Neural cell (in vitro differentiated cells): ENCODE results near the gene TPSAB1. TPM values are rescaled to one million over a fixed set of nuclear protein-coding genes. Genes with fewer than 3 reads are reported as not detected.
"Not testable (repeated sequence)": the region's sequence is repeated elsewhere in the genome, so short reads cannot be mapped to it uniquely, and the experiment has no call there.

Experiments
- H2AFZ ChIP-seq: fragments of 200-600, 300-800 bp; sonication (generic), shearing (Covaris generic); 2 replicates; pipeline ENCODE4 v1.6.0; 2014; ENCODE audit warnings: low read depth, mild to moderate bottlenecking, antibody characterized with exemption, low read length, moderate library complexity
- H3F3A ChIP-seq: fragments of 200-600 bp; shearing (Covaris generic); 2 replicates; pipeline ENCODE4 v1.6.1; 2016; ENCODE audit warnings: mild to moderate bottlenecking, moderate library complexity, mixed read lengths, antibody characterized with exemption, low read length; ENCODE audit not compliant: insufficient read depth, poor library complexity, severe bottlenecking
- H3K27ac ChIP-seq: fragments of 200-600, 300-800 bp; sonication (generic), shearing (Covaris generic); 2 replicates; pipeline ENCODE4 v1.5.1; 2014; ENCODE audit warnings: mild to moderate bottlenecking, low read length, moderate library complexity
- H3K27me3 ChIP-seq: fragments of 300-800, 200-600 bp; sonication (generic), shearing (Covaris generic); 2 replicates; pipeline ENCODE4 v1.6.0; 2014; ENCODE audit warnings: mild to moderate bottlenecking, low read depth, low read length, moderate library complexity; ENCODE audit not compliant: insufficient read depth
- H3K36me3 ChIP-seq: fragments of 300-800, 200-600 bp; sonication (generic), shearing (Covaris generic); 2 replicates; pipeline ENCODE4 v1.5.1; 2014; ENCODE audit warnings: mild to moderate bottlenecking, antibody characterized with exemption, low read length, moderate library complexity; ENCODE audit not compliant: insufficient read depth
- H3K4me2 ChIP-seq: fragments of 300-800, 200-600 bp; sonication (generic), shearing (Covaris generic); 2 replicates; pipeline ENCODE4 v1.6.0; 2014; ENCODE audit warnings: mild to moderate bottlenecking, low read length
- H3K4me3 ChIP-seq: fragments of 300-800, 200-600 bp; sonication (generic), shearing (Covaris generic); 2 replicates; pipeline ENCODE4 v1.5.1; 2014; ENCODE audit warnings: mild to moderate bottlenecking, low read length, moderate library complexity
- H3K79me2 ChIP-seq: fragments of 200-600 bp; shearing (Covaris generic); replicated peaks from 2 replicates; pipeline ENCODE4 v1.6.0; 2014; ENCODE audit warnings: mild to moderate bottlenecking, low read length, moderate library complexity; ENCODE audit not compliant: insufficient read depth
- H3K9ac ChIP-seq: fragments of 300-800, 200-600 bp; sonication (generic), shearing (Covaris generic); 2 replicates; pipeline ENCODE4 v1.6.1; 2016; ENCODE audit warnings: mild to moderate bottlenecking, low read length, mixed read lengths
- H3K9me2 ChIP-seq: fragments of 200-600 bp; shearing (Covaris generic); 2 replicates; pipeline ENCODE4 v1.6.1; 2016; ENCODE audit warnings: mild to moderate bottlenecking, low read length, mixed read lengths; ENCODE audit not compliant: insufficient read depth
- H3K9me3 ChIP-seq: fragments of 200-600, 300-800 bp; sonication (generic), shearing (Covaris generic); 2 replicates; pipeline ENCODE4 v1.6.1; 2016; ENCODE audit warnings: mild to moderate bottlenecking, mixed run types, low read length, moderate library complexity, mixed read lengths
- H4K20me1 ChIP-seq: fragments of 200-600 bp; shearing (Covaris generic); 2 replicates; pipeline ENCODE4 v1.6.1; 2016; ENCODE audit warnings: mild to moderate bottlenecking, mixed run types; ENCODE audit not compliant: insufficient read depth
- CTCF ChIP-seq: fragments of 450-650 bp; IDR thresholded peaks from 2 replicates; pipeline ENCODE4 v1.5.1; 2014; ENCODE audit warnings: antibody characterized with exemption, mild to moderate bottlenecking, moderate library complexity; ENCODE audit not compliant: poor library complexity, severe bottlenecking
- EP300 ChIP-seq: fragments of 450-650 bp; conservative IDR thresholded peaks from 2 replicates; pipeline ENCODE4 v1.6.1; 2014; ENCODE audit warnings: antibody characterized with exemption, mild to moderate bottlenecking, moderate library complexity; ENCODE audit not compliant: poor library complexity, severe bottlenecking
- EZH2 ChIP-seq: fragments of 200-600, 300-800 bp; shearing (Covaris generic), sonication (generic); IDR thresholded peaks from 2 replicates; pipeline ENCODE4 v1.6.1; 2014; ENCODE audit warnings: antibody characterized with exemption, low read length, borderline replicate concordance, mild to moderate bottlenecking; ENCODE audit not compliant: insufficient read depth, poor library complexity, severe bottlenecking
- MXI1 ChIP-seq: fragments of 450-650 bp; conservative IDR thresholded peaks from 2 replicates; pipeline ENCODE4 v1.6.1; 2014; ENCODE audit warnings: antibody characterized with exemption, mild to moderate bottlenecking; ENCODE audit not compliant: poor library complexity, severe bottlenecking
- POLR2AphosphoS5 ChIP-seq: IDR thresholded peaks from 2 replicates; pipeline ENCODE4 v1.6.1; 2012
- RAD21 ChIP-seq: fragments of 450-650 bp; conservative IDR thresholded peaks from 2 replicates; pipeline ENCODE4 v1.6.1; 2014; ENCODE audit warnings: antibody characterized with exemption, mild to moderate bottlenecking, moderate library complexity
- REST ChIP-seq: IDR thresholded peaks from 2 replicates; pipeline ENCODE4 v1.6.1; 2012; ENCODE audit warnings: borderline replicate concordance
- SMC3 ChIP-seq: fragments of 450-650 bp; conservative IDR thresholded peaks from 2 replicates; pipeline ENCODE4 v1.6.1; 2014; ENCODE audit warnings: antibody characterized with exemption, mild to moderate bottlenecking, moderate library complexity; ENCODE audit not compliant: poor library complexity
- TAF1 ChIP-seq: IDR thresholded peaks from 2 replicates; pipeline ENCODE4 v1.6.1; 2012; ENCODE audit warnings: low read depth
- polyA plus RNA-seq: library from polyadenylated mRNA; depleted of rRNA; stranded (reverse); fragments of >200 nt; gene quantifications from 2 replicates; pipeline ENCODE4 v1.2.3, GENCODE V29; 2014

The TPSAB1 gene
- polyA plus RNA-seq, 1 donor from 2014 or later = not detected

- no peak overlapping the region for H2AFZ ChIP-seq
- H3K27me3 ChIP-seq = no peaks in the 10 kb centered on the region
- no peaks in the 10 kb centered on the region for H3K36me3 ChIP-seq
- TF ChIP-seq SMC3 = no peak
- H3K4me3 ChIP-seq = no peak overlapping the region
- no peak overlapping the region for H3K9ac ChIP-seq
- H3K9me3 ChIP-seq = no peaks in the 10 kb centered on the region
- H4K20me1 ChIP-seq = no peaks in the 10 kb centered on the region
- H3K4me2 ChIP-seq = no peak overlapping the region
- no peaks in the 10 kb centered on the region for H3F3A ChIP-seq
- no peaks in the 10 kb centered on the region for H3K9me2 ChIP-seq
- no peaks in the 10 kb centered on the region for H3K79me2 ChIP-seq
- no peak overlapping the region for H3K27ac ChIP-seq
Observed at GRCh38 chr16:1198194-1198593, 42.3 kb upstream of the TPSAB1 start.

- not testable (repeated sequence) for H4K20me1 ChIP-seq, H2AFZ ChIP-seq, H3K4me2 ChIP-seq, H3K9me2 ChIP-seq, H3K27ac ChIP-seq, H3K9me3 ChIP-seq, H3K9ac ChIP-seq, H3K36me3 ChIP-seq, H3K27me3 ChIP-seq, H3K4me3 ChIP-seq, H3F3A ChIP-seq, H3K79me2 ChIP-seq
Observed at GRCh38 chr16:1198671-1199346, 41.7 kb upstream of the TPSAB1 start.

GRCh38 chr16:1199347-1200013, 41.0 kb upstream of the TPSAB1 start:
- no peak overlapping the region for H3K4me2 ChIP-seq
- no peaks in the 10 kb centered on the region for H4K20me1 ChIP-seq
- no peak overlapping the region for H3K4me3 ChIP-seq
- H3K36me3 ChIP-seq = no peaks in the 10 kb centered on the region
- H3K27me3 ChIP-seq = no peaks in the 10 kb centered on the region
- H3K9me2 ChIP-seq = no peaks in the 10 kb centered on the region
- H2AFZ ChIP-seq = no peak overlapping the region
- H3K27ac ChIP-seq = no peak overlapping the region
- no peak for TF ChIP-seq SMC3
- no peak for TF ChIP-seq REST
- TF ChIP-seq EP300 = no peak
- no peak for TF ChIP-seq EZH2
- no peak for TF ChIP-seq RAD21
- no peak for TF ChIP-seq CTCF
- TF ChIP-seq MXI1 = no peak
- TF ChIP-seq POLR2AphosphoS5 = no peak
- TF ChIP-seq TAF1 = no peak
- H3K9ac ChIP-seq = no peak overlapping the region
- no peaks in the 10 kb centered on the region for H3K79me2 ChIP-seq
- H3K9me3 ChIP-seq = no peaks in the 10 kb centered on the region
- no peaks in the 10 kb centered on the region for H3F3A ChIP-seq
